ENCODE measurements around the gene PHEX.

GRCh38 chrX:22015139-22015750 lies 16.9 kb upstream of the PHEX start:
- no peak for TF ChIP-seq CTCF (IDR thresholded peaks at IDR 0.05; ENCODE audit: insufficient read depth, low read length)
- TF ChIP-seq POLR2AphosphoS5 (IDR thresholded peaks at IDR 0.05; ENCODE audit: low read depth) = no peak
- no peak for TF ChIP-seq REST (IDR thresholded peaks at IDR 0.05; ENCODE audit: insufficient replicate concordance, low read depth)
